Loucy (cell line): Measurements from ENCODE around the gene NFIX.

Experiments
- EZH2phosphoT487 ChIP-seq: fragments of 200-600 bp; IDR thresholded peaks from 2 replicates; pipeline ENCODE4 v1.6.1; 2018; ENCODE audit warnings: antibody characterized with exemption, mild to moderate bottlenecking, moderate library complexity, borderline replicate concordance
- TF ChIP-seq, protein P1 (sequence below): fragments of 200-600 bp; sonication (generic); conservative IDR thresholded peaks from 2 replicates; pipeline ENCODE4 v1.5.1; 2014; ENCODE audit warnings: mild to moderate bottlenecking, antibody characterized with exemption, low read length

DNA sequence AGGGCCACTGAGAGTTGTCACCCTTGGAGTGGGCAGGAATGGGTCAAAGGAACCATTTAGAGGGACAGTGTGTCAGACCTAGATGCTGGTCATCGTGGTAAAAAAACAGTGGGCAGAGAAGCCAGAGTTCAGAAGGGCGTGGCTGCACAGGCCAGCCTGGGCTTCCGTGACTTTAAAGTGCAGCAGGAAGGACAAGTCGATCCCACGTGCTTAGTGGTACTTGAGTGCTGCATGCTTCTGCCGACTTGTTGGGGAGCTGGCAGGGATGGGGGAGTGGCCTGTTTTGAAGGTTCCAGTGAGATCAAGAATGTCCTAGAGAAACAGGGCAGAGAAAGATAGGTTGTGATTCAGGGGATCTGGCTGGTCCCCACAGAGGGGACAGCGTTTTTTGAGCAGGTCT, 90.4 kb downstream of the NFIX start:
- TF ChIP-seq, protein P1, sequence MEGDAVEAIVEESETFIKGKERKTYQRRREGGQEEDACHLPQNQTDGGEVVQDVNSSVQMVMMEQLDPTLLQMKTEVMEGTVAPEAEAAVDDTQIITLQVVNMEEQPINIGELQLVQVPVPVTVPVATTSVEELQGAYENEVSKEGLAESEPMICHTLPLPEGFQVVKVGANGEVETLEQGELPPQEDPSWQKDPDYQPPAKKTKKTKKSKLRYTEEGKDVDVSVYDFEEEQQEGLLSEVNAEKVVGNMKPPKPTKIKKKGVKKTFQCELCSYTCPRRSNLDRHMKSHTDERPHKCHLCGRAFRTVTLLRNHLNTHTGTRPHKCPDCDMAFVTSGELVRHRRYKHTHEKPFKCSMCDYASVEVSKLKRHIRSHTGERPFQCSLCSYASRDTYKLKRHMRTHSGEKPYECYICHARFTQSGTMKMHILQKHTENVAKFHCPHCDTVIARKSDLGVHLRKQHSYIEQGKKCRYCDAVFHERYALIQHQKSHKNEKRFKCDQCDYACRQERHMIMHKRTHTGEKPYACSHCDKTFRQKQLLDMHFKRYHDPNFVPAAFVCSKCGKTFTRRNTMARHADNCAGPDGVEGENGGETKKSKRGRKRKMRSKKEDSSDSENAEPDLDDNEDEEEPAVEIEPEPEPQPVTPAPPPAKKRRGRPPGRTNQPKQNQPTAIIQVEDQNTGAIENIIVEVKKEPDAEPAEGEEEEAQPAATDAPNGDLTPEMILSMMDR = no peak
- TF ChIP-seq EZH2phosphoT487 = no peak
